K562 (cell line): ENCODE measurements around the gene SERAC1. TPM values are rescaled to one million over a fixed set of nuclear protein-coding genes. Genes with fewer than 3 reads are reported as not detected.

Source experiments
- ATAC-seq: fragments of 200-7000 bp; cut with Tn5 transposase; 3 replicates; pipeline ENCODE4 v1.9.1; 2020; ENCODE audit warnings: moderate library complexity
- BruUV-seq: library from RNA; stranded (reverse); fragments of 400-500 nt; replicated peaks from 2 replicates; lab custom pipeline; 2021; lab: Mats Ljungman, UMichigan
- CTCF ChIA-PET: fragments of 300-600 bp; formaldehyde crosslinking; extraction: SDS; loops from one replicate; lab custom pipeline; 2021; ENCODE audit warnings: low intra/inter-chr PET ratio; lab: Yijun Ruan, JAX
- POLR2A ChIA-PET: fragments of 300-600, 350-650 bp; sonication (Branson Sonifier 250); formaldehyde crosslinking; extraction: SDS; loops from one replicate; lab custom pipeline; 2021; ENCODE audit warnings: antibody characterized with exemption, inconsistent platforms; lab: Yijun Ruan, JAX
- DNase-seq, 4 experiments: peaks; one replicate each; pipeline versions ENCODE4 v3.0.0 to v3.0.0-alpha.2; 2011 to 2018; ENCODE audit warnings: low spot score in 3 of 4, mixed read lengths in 3 of 4; ENCODE audit errors: extremely low read depth in 1 of 4
- FAIRE-seq: peaks from 2 replicates; lab custom pipeline; 2011; peaks lifted over from hg19 to GRCh38; lab: Jason Lieb, UNC
- H2AFZ ChIP-seq: 2 replicates; pipeline ENCODE4 v1.6.0; 2011; ENCODE audit warnings: low read depth, low read length, control low read depth, inconsistent platforms
- H3K27ac ChIP-seq: fragments of 200-600 bp; 3 replicates; pipeline ENCODE4 v1.8.0; 2011; ENCODE audit warnings: low read depth, mild to moderate bottlenecking, control low read depth, inconsistent platforms, low read length, moderate library complexity, mixed read lengths; ENCODE audit errors: extremely low read depth
- H3K27me3 ChIP-seq, 2 experiments: fragments of 300-600 bp in 1 of 2; 2 replicates in 1 of 2; 3 replicates in 1 of 2; pipeline versions ENCODE4 v1.6.0 to v1.8.0; 2011; ENCODE audit warnings: inconsistent platforms in 2 of 2, low read length in 2 of 2, mild to moderate bottlenecking in 1 of 2, mixed read lengths in 1 of 2, moderate library complexity in 1 of 2; ENCODE audit not compliant: control insufficient read depth in 2 of 2, insufficient read depth in 2 of 2
- H3K36me3 ChIP-seq: fragments of 300-600 bp; 3 replicates; pipeline ENCODE4 v1.8.0; 2011; ENCODE audit warnings: mild to moderate bottlenecking, low read length, inconsistent platforms; ENCODE audit not compliant: control insufficient read depth, insufficient read depth
- H3K4me1 ChIP-seq, 2 experiments: fragments of 200-600 bp in 1 of 2; replicated peaks in 1 of 2; 2 replicates in 1 of 2; 3 replicates in 1 of 2; pipeline versions ENCODE4 v1.5.1 to v1.8.0; 2011; ENCODE audit warnings: inconsistent platforms in 2 of 2, low read length in 2 of 2, mild to moderate bottlenecking in 1 of 2, mixed read lengths in 1 of 2, moderate library complexity in 1 of 2; ENCODE audit not compliant: control insufficient read depth in 2 of 2, insufficient read depth in 2 of 2
- H3K4me2 ChIP-seq: 2 replicates; pipeline ENCODE4 v1.6.1; 2011; ENCODE audit warnings: low read length, control low read depth, inconsistent platforms, mixed read lengths; ENCODE audit not compliant: insufficient read depth
- H3K4me3 ChIP-seq: fragments of 200-600 bp; sonication (generic), shearing (Covaris generic); 2 replicates; pipeline ENCODE4 v1.5.1; 2016; ENCODE audit warnings: control low read depth, inconsistent platforms
- H3K79me2 ChIP-seq: fragments of 200-600 bp; 3 replicates; pipeline ENCODE4 v1.8.0; 2011; ENCODE audit warnings: low read length, inconsistent platforms; ENCODE audit not compliant: control insufficient read depth, insufficient read depth
- H3K9ac ChIP-seq, 2 experiments: 2 replicates each; pipeline versions ENCODE4 v1.6.0 to v1.6.1; 2011; ENCODE audit warnings: low read depth in 2 of 2, low read length in 2 of 2, control low read depth in 1 of 2, inconsistent platforms in 1 of 2, mild to moderate bottlenecking in 1 of 2, mixed read lengths in 1 of 2; ENCODE audit not compliant: insufficient read depth in 1 of 2
- H3K9me1 ChIP-seq: one replicate; pipeline ENCODE4 v1.6.0; 2011; ENCODE audit warnings: inconsistent platforms, mild to moderate bottlenecking, low read length, moderate library complexity; ENCODE audit not compliant: control insufficient read depth, insufficient read depth
- H3K9me3 ChIP-seq: replicated peaks from 2 replicates; pipeline ENCODE4 v1.5.1; 2011; ENCODE audit warnings: low read depth, low read length, inconsistent platforms; ENCODE audit not compliant: control insufficient read depth, insufficient read depth
- H4K20me1 ChIP-seq: replicated peaks from 2 replicates; pipeline ENCODE4 v1.6.1; 2011; ENCODE audit warnings: low read length, inconsistent platforms, mixed read lengths; ENCODE audit not compliant: control insufficient read depth, insufficient read depth
- CBFA2T2 ChIP-seq: fragments of 450-650 bp; conservative IDR thresholded peaks from 2 replicates; pipeline ENCODE4 v1.6.1; 2017; ENCODE audit warnings: mild to moderate bottlenecking
- FIP1L1 ChIP-seq: fragments of 200-400 bp; formaldehyde crosslinking; IDR thresholded peaks from 2 replicates; pipeline ENCODE4 v1.6.1; 2018; ENCODE audit warnings: mild to moderate bottlenecking, low read depth, low read length; ENCODE audit not compliant: poor library complexity, severe bottlenecking
- RBM15 ChIP-seq: fragments of 200-400 bp; formaldehyde crosslinking; IDR thresholded peaks from 2 replicates; pipeline ENCODE4 v1.6.1; 2018; ENCODE audit warnings: mild to moderate bottlenecking, low read length, moderate library complexity; ENCODE audit not compliant: insufficient read depth
- SP1 ChIP-seq: sonication (generic); formaldehyde crosslinking; IDR thresholded peaks from 2 replicates; pipeline ENCODE4 v1.8.1; 2022; ENCODE audit warnings: mild to moderate bottlenecking, missing genetic modification reagents
- TBL1XR1 ChIP-seq, 2 experiments: IDR thresholded peaks; 2 replicates each; pipeline ENCODE4 v1.6.1; 2012; ENCODE audit warnings: improper control_type of control experiment in 2 of 2, low read length in 2 of 2, mild to moderate bottlenecking in 1 of 2
- ZKSCAN1 ChIP-seq: fragments of 150-350 bp; IDR thresholded peaks from 2 replicates; pipeline ENCODE4 v1.6.1; 2016; ENCODE audit warnings: low read depth, low read length
- ZNF23 ChIP-seq: fragments of 250-450 bp; sonication (Bioruptor Pico); IDR thresholded peaks from 2 replicates; pipeline ENCODE4 v1.4.0; 2020; ENCODE audit warnings: mild to moderate bottlenecking
- ZNF609 ChIP-seq: sonication (generic); formaldehyde crosslinking; IDR thresholded peaks from 2 replicates; pipeline ENCODE4 v1.8.1; 2023; ENCODE audit warnings: missing genetic modification reagents, mild to moderate bottlenecking, borderline replicate concordance
- WGBS: fragments of 100-300 bp; shearing (Covaris generic); methylation state at CpG from one replicate; pipeline ENCODE4 v1.1.6; 2016; ENCODE audit warnings: low coverage, mixed read lengths; ENCODE audit not compliant: insufficient coverage; ENCODE audit errors: missing lambda C conversion rate; 5-methylcytosine and 5-hydroxymethylcytosine counted together
- in situ Hi-C: fragments of 300-500 bp; cut with MboI; formaldehyde crosslinking; loops from 4 replicates; pipeline ENCODE4 v1.15.0; 2018; ENCODE audit warnings: inconsistent platforms, mixed read lengths
- intact Hi-C: fragments of 100-400 bp; cut with micrococcal nuclease; formaldehyde crosslinking; loops from 2 replicates; pipeline ENCODE4 v1.14.2; 2022
- polyA plus RNA-seq, 8 experiments: library from polyadenylated mRNA; depleted of rRNA in 4 of 8; stranded (reverse) in 5 of 8; unstranded in 3 of 8; fragments of >200 nt; fragmentation: Nextera tagmentation in 2 of 8; fragmentation: Illumina TruSeq in 1 of 8; extraction: Ambion mirVana in 2 of 8; extraction: Trizol in 1 of 8; gene quantifications; 2 replicates each; pipeline versions ENCODE4 v1.2.1 to v1.2.3, GENCODE V29; 2011 to 2014; ENCODE audit warnings: inconsistent platforms in 1 of 8, missing spikeins in 1 of 8
- total RNA-seq, 7 experiments: library from RNA; depleted of rRNA in 6 of 7; stranded (reverse); fragments of >200 nt in 6 of 7; fragmentation: Illumina TruSeq in 2 of 7; extraction: Trizol in 2 of 7; gene quantifications; 2 replicates each; pipeline versions ENCODE4 v1.2.1 to v1.2.3, GENCODE V29; 2011 to 2021; ENCODE audit warnings: low replicate concordance in 1 of 7
- TF ChIP-seq, protein P1 (sequence below): sonication (generic); formaldehyde crosslinking; IDR thresholded peaks from 2 replicates; pipeline ENCODE4 v1.8.0; 2023; ENCODE audit warnings: missing genetic modification reagents, mild to moderate bottlenecking, borderline replicate concordance

SERAC1 gene
- total and polyA plus RNA-seq, 9 of the 15 experiments (the other 6 are each of a cell fraction or from before 2014, with no cell fraction given) = 1.8 to 6.2 (median 2.8) TPM

DNA sequence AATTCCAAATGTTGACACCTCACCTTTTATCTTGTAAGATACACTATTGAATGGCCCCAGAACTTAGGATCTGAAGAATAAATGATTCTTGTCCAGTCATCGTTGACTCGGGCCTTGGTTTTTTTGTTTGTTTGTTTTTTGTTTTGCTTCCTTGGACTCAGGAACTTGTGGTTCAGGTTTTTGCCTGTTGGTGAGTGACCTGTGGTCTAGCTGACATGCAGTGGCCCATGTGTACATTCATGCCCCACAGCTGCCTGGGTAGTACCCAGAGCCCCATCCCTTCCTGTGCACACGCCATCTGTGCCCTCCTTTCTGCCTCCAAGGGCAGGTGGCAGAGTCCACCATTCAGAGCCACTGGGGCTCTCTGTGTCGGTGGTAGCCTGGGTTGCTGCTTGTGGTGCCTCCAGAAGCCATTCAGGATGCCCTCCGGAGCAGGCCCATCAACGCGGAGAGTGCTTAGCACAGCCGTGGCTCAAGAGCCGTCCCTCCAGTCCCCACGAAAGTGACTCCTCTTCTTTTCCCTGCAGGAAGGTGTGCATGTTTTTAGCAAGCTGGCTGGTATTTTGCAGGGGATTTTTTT is 100.5 kb downstream of the SERAC1 start:
- CTCF ChIA-PET = no interaction called here
- H2AFZ ChIP-seq = no peak overlapping the region
- no peak for ATAC-seq
- 82% methylated on average over 10 of the region's 10 CpGs for WGBS
- no peak overlapping the region for H3K4me2 ChIP-seq
- H3K4me3 ChIP-seq = no peak overlapping the region
- H4K20me1 ChIP-seq = peaks cover 4% of the 10 kb centered on the region; the same call in 1 of the 2 replicates
- H3K36me3 ChIP-seq = peaks cover 67% of the 10 kb centered on the region
- intact Hi-C loops (no loop called here), in situ Hi-C loops (no loop called here)
- DNase-seq = no peak
- no peaks in the 10 kb centered on the region for H3K9me3 ChIP-seq
- H3K9me1 ChIP-seq = peaks cover 3% of the 10 kb centered on the region
- POLR2A ChIA-PET = interaction anchor here (0.8 kb wide), 1 partner anchor 19 kb away, joined by 5 read pairs; no protein-coding TSS in a partner anchor
- H3K4me1 ChIP-seq = peaks cover 4 to 21% of the 10 kb centered on the region in 2 experiments; a peak in 4 of 5 replicates
- no peaks in the 10 kb centered on the region for H3K27me3 ChIP-seq
- no peak for FAIRE-seq
- H3K79me2 ChIP-seq = no peaks in the 10 kb centered on the region
- H3K27ac ChIP-seq = no peak overlapping the region
- H3K9ac ChIP-seq = peak overlapping the region in 1 of 2 experiments; percentile 65; a peak in 1 of 4 replicates
- BruUV-seq = no TSS peak
- TF ChIP-seq ZKSCAN1 (no peak), SP1 (CRISPR knock-in tag) (no peak), ZNF609 (CRISPR knock-in tag) (no peak), RBM15 (no peak), TBL1XR1 (IDR thresholded peaks at IDR 0.05; ENCODE audit: low read length in 2 of 2) (no peak), CBFA2T2 (no peak), FIP1L1 (no peak), ZNF23 (CRISPR knock-in tag) (no peak)
- TF ChIP-seq, protein P1, sequence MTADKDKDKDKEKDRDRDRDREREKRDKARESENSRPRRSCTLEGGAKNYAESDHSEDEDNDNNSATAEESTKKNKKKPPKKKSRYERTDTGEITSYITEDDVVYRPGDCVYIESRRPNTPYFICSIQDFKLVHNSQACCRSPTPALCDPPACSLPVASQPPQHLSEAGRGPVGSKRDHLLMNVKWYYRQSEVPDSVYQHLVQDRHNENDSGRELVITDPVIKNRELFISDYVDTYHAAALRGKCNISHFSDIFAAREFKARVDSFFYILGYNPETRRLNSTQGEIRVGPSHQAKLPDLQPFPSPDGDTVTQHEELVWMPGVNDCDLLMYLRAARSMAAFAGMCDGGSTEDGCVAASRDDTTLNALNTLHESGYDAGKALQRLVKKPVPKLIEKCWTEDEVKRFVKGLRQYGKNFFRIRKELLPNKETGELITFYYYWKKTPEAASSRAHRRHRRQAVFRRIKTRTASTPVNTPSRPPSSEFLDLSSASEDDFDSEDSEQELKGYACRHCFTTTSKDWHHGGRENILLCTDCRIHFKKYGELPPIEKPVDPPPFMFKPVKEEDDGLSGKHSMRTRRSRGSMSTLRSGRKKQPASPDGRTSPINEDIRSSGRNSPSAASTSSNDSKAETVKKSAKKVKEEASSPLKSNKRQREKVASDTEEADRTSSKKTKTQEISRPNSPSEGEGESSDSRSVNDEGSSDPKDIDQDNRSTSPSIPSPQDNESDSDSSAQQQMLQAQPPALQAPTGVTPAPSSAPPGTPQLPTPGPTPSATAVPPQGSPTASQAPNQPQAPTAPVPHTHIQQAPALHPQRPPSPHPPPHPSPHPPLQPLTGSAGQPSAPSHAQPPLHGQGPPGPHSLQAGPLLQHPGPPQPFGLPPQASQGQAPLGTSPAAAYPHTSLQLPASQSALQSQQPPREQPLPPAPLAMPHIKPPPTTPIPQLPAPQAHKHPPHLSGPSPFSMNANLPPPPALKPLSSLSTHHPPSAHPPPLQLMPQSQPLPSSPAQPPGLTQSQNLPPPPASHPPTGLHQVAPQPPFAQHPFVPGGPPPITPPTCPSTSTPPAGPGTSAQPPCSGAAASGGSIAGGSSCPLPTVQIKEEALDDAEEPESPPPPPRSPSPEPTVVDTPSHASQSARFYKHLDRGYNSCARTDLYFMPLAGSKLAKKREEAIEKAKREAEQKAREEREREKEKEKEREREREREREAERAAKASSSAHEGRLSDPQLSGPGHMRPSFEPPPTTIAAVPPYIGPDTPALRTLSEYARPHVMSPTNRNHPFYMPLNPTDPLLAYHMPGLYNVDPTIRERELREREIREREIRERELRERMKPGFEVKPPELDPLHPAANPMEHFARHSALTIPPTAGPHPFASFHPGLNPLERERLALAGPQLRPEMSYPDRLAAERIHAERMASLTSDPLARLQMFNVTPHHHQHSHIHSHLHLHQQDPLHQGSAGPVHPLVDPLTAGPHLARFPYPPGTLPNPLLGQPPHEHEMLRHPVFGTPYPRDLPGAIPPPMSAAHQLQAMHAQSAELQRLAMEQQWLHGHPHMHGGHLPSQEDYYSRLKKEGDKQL (CRISPR knock-in tag) = no peak
